Spleen (tissue), 11 donors: ENCODE results near the gene ADAP1. TPM values are rescaled to one million over a fixed set of nuclear protein-coding genes. Genes with fewer than 3 reads are reported as not detected.

Source experiments
- DNase-seq: peaks from one replicate; pipeline ENCODE4 v3.0.0-alpha.2; 2020
- H3K27ac ChIP-seq, 8 donors: fragments of 200-600 bp; sonication (generic) in 7 of 8; 1 replicate in 4 of 8; 2 replicates in 4 of 8; pipeline versions ENCODE4 v1.5.0 to v1.8.0; 2016 to 2021; ENCODE audit warnings: inconsistent platforms in 4 of 8, mild to moderate bottlenecking in 4 of 8, moderate library complexity in 1 of 8
- H3K27me3 ChIP-seq, 7 donors: fragments of 200-600 bp; sonication (generic) in 6 of 7; replicated peaks in 1 of 7; 1 replicate in 4 of 7; 2 replicates in 3 of 7; pipeline versions ENCODE4 v1.5.0 to v1.8.0; 2016 to 2021; ENCODE audit warnings: inconsistent platforms in 3 of 7, mild to moderate bottlenecking in 1 of 7
- H3K36me3 ChIP-seq, 6 donors: fragments of 200-600 bp; sonication (generic) in 5 of 6; 1 replicate in 4 of 6; 2 replicates in 2 of 6; pipeline versions ENCODE4 v1.5.0 to v1.8.0; 2016 to 2021; ENCODE audit warnings: inconsistent platforms in 2 of 6
- H3K4me1 ChIP-seq, 6 donors: fragments of 200-600 bp; sonication (generic) in 5 of 6; 1 replicate in 3 of 6; 2 replicates in 3 of 6; pipeline versions ENCODE4 v1.5.0 to v1.8.0; 2016 to 2021; ENCODE audit warnings: inconsistent platforms in 3 of 6
- H3K4me3 ChIP-seq, 8 donors: fragments of 200-600 bp; sonication (generic) in 7 of 8; 1 replicate in 4 of 8; 2 replicates in 4 of 8; pipeline versions ENCODE4 v1.5.0 to v1.8.0; 2016 to 2021; ENCODE audit warnings: inconsistent platforms in 4 of 8, mild to moderate bottlenecking in 4 of 8, moderate library complexity in 2 of 8
- H3K9me3 ChIP-seq, 8 donors: fragments of 200-600 bp; sonication (generic) in 7 of 8; 1 replicate in 4 of 8; 2 replicates in 4 of 8; pipeline versions ENCODE4 v1.5.0 to v1.8.0; 2016 to 2021; ENCODE audit warnings: inconsistent platforms in 4 of 8
- CTCF ChIP-seq, 11 experiments: fragments of 200-600 bp in 7 of 11; fragments of 450-650 bp in 4 of 11; sonication (generic) in 4 of 11; IDR thresholded peaks in 8 of 11; conservative IDR thresholded peaks in 3 of 11; 1 replicate in 7 of 11; 2 replicates in 4 of 11; pipeline versions ENCODE4 v1.4.0 to v1.8.0; 2016 to 2021; ENCODE audit warnings: antibody characterized with exemption in 11 of 11, inconsistent platforms in 4 of 11, mild to moderate bottlenecking in 1 of 11
- POLR2A ChIP-seq, 3 donors: fragments of 450-650 bp; IDR thresholded peaks; one replicate each; pipeline ENCODE4 v1.5.1; 2017; ENCODE audit warnings: antibody characterized with exemption in 3 of 3, mild to moderate bottlenecking in 1 of 3
- POLR2AphosphoS5 ChIP-seq, 3 donors: sonication (generic); formaldehyde crosslinking; IDR thresholded peaks; one replicate each; pipeline ENCODE4 v1.5.1; 2017; ENCODE audit warnings: antibody characterized with exemption in 3 of 3
- WGBS, 5 donors: extraction: QIAGEN DNeasy Blood & Tissue Kit in 3 of 5; methylation state at CpG; one replicate each; pipeline versions ENCODE4 v1.1.5 to v1.1.7; 2013 to 2018; 5-methylcytosine and 5-hydroxymethylcytosine counted together
- intact Hi-C: fragments of 100-400 bp; cut with DNase I; formaldehyde crosslinking; loops from one replicate; pipeline ENCODE4 v1.15.0; 2023; ENCODE audit warnings: low total_unique reads
- polyA plus RNA-seq, 3 donors: library from polyadenylated mRNA; stranded (reverse); fragments of 200-250 nt; gene quantifications; one replicate each; pipeline ENCODE4 v1.2.1, GENCODE V29; 2013
- total RNA-seq, 7 donors: library from RNA; depleted of rRNA in 3 of 7; stranded (reverse); fragments of >200 nt in 3 of 7; fragmentation: NEBNext Ultra II Directional in 4 of 7; extraction: Animal tissue kit (Norgen Biotek cat#: 25700) in 4 of 7; gene quantifications; one replicate each; pipeline versions ENCODE4 v1.1.0 to v1.2.1, GENCODE V29; 2016 to 2021
- donor health status: healthy with polysubstance abuse.
- donor health status: DM: no; HTN: no; CAD: no; lungs with moderate emphysema.
- donor health status: DM: no; HTN: no; CAD: no.
- donor health status: Bipolar disorder and iron deficiency.
- donor health status: healthy.
- donor health status: DM: no; HTN: no; CAD: no.
- donor health status: DM: yes; HTN: yes; CAD: no.

ADAP1 gene
- total and polyA plus RNA-seq, 10 donors = 8.7 to 38.6 (median 22.7) TPM

GRCh38 chr7:937856-938484 lies 16.5 kb downstream of the ADAP1 start:
- no peak overlapping the region for H3K4me3 ChIP-seq
- H3K27ac ChIP-seq = no peak overlapping the region
- H3K4me1 ChIP-seq = peaks cover 0 to 4% (median 0%) of the 10 kb centered on the region in 6 donors
- 85 to 93% (median 86%) methylated on average over 16 of the region's 16 CpGs for WGBS, 5 donors
- peaks cover 0 to 28% (median 0%) of the 10 kb centered on the region in 6 donors for H3K36me3 ChIP-seq
- TF ChIP-seq POLR2A (IDR thresholded peaks at IDR 0.05) (no peak), CTCF (IDR thresholded peaks at IDR 0.05 in 8 of 11, conservative IDR thresholded peaks at IDR 0.05 in 3 of 11) (no peak), POLR2AphosphoS5 (IDR thresholded peaks at IDR 0.05) (no peak)
- intact Hi-C loops = no loop called here
- peaks cover 0 to 6% (median 0%) of the 10 kb centered on the region in 7 donors for H3K27me3 ChIP-seq
- DNase-seq = peak; percentile 41
- H3K9me3 ChIP-seq = peaks cover 0 to 11% (median 0%) of the 10 kb centered on the region in 8 donors

- intact Hi-C loops = no loop called here
- DNase-seq = peak; percentile 60
- peaks cover 0 to 17% (median 3%) of the 10 kb centered on the region in 6 donors for H3K4me1 ChIP-seq
- no peak overlapping the region for H3K27ac ChIP-seq
- H3K36me3 ChIP-seq = peaks cover 0 to 28% (median 0%) of the 10 kb centered on the region in 6 donors
- no peak overlapping the region for H3K4me3 ChIP-seq
- peaks cover 0 to 6% (median 0%) of the 10 kb centered on the region in 7 donors for H3K27me3 ChIP-seq
- WGBS, 5 donors = 52 to 76% (median 74%) methylated on average over 22 of the region's 22 CpGs
- peaks cover 0 to 11% (median 0%) of the 10 kb centered on the region in 8 donors for H3K9me3 ChIP-seq
- no peak for TF ChIP-seq POLR2AphosphoS5 (IDR thresholded peaks at IDR 0.05)
- no peak for TF ChIP-seq POLR2A (IDR thresholded peaks at IDR 0.05)
- no peak for TF ChIP-seq CTCF (IDR thresholded peaks at IDR 0.05 in 8 of 11, conservative IDR thresholded peaks at IDR 0.05 in 3 of 11)
Observed at GRCh38 chr7:936386-937054, 18.0 kb downstream of the ADAP1 start.

- TF ChIP-seq CTCF (IDR thresholded peaks at IDR 0.05 in 8 of 11, conservative IDR thresholded peaks at IDR 0.05 in 3 of 11) = no peak
- peak in 1 of 3 donors; percentile 29 for TF ChIP-seq POLR2AphosphoS5 (IDR thresholded peaks at IDR 0.05)
- H3K9me3 ChIP-seq = peaks cover 0 to 11% (median 0%) of the 10 kb centered on the region in 8 donors
- no peak overlapping the region for H3K27ac ChIP-seq
- H3K4me3 ChIP-seq = no peak overlapping the region
- H3K36me3 ChIP-seq = peaks cover 0 to 28% (median 0%) of the 10 kb centered on the region in 6 donors
- intact Hi-C loops = no loop called here
- DNase-seq = no peak
- H3K4me1 ChIP-seq = peaks cover 0 to 21% (median 4%) of the 10 kb centered on the region in 6 donors
- peaks cover 0 to 6% (median 0%) of the 10 kb centered on the region in 7 donors for H3K27me3 ChIP-seq
- 87 to 95% (median 92%) methylated on average over 16 to 28 of the region's 28 CpGs for WGBS, 5 donors
Observed at GRCh38 chr7:935874-936385, 18.6 kb downstream of the ADAP1 start.
